NCI-H748 treated with DMSO at 0.1 percent for 48 hours (cell line): ENCODE measurements around the gene WBP11.
"Not testable (repeated sequence)": the region's sequence is repeated elsewhere in the genome, so short reads cannot be mapped to it uniquely, and the experiment has no call there.

Source experiments
- DNase-seq: peaks from one replicate; lab custom pipeline; 2025; lab: John Stamatoyannopoulos, UW

The WBP11 gene

GRCh38 chr12:14771651-14772137 is 31.6 kb downstream of the WBP11 start:
- DNase-seq = no peak

GRCh38 chr12:14770496-14771461 is 32.5 kb downstream of the WBP11 start:
- peak; percentile 82 for DNase-seq

GRCh38 chr12:14769969-14770495 is 33.2 kb downstream of the WBP11 start:
- DNase-seq = peak; percentile 56

- no peak for DNase-seq
Measured at GRCh38 chr12:14769466-14769968, 33.8 kb downstream of the WBP11 start.

GRCh38 chr12:14768823-14769405 is 34.4 kb downstream of the WBP11 start:
- DNase-seq = no peak

- no peak for DNase-seq
Measured at GRCh38 chr12:14767617-14768016, 35.7 kb downstream of the WBP11 start.

- no peak for DNase-seq
Measured at GRCh38 chr12:14766649-14767215, 36.5 kb downstream of the WBP11 start.

GRCh38 chr12:14766020-14766419 is 37.3 kb downstream of the WBP11 start:
- not testable (repeated sequence) for DNase-seq

GRCh38 chr12:14765398-14765797 is 37.9 kb downstream of the WBP11 start:
- DNase-seq = no peak

GRCh38 chr12:14759711-14760280 is 43.5 kb downstream of the WBP11 start:
- not testable (repeated sequence) for DNase-seq

GRCh38 chr12:14756334-14757143 is 46.7 kb downstream of the WBP11 start:
- no peak for DNase-seq

- DNase-seq = no peak
Measured at GRCh38 chr12:14751986-14752385, 51.3 kb downstream of the WBP11 start.

- DNase-seq = no peak
Measured at GRCh38 chr12:14743061-14743460, 60.2 kb downstream of the WBP11 start.

- no peak for DNase-seq
Measured at GRCh38 chr12:14741942-14742341, 61.3 kb downstream of the WBP11 start.

- DNase-seq = no peak
Measured at GRCh38 chr12:14741153-14741552, 62.1 kb downstream of the WBP11 start.

GRCh38 chr12:14736441-14736840 is 66.8 kb downstream of the WBP11 start:
- not testable (repeated sequence) for DNase-seq
